SK-N-SH treated with all-trans-retinoic acid at 6 μM for 48 hours (cell line): ENCODE results near the gene VCPKMT.

Experiments
- ATAC-seq: fragments of 200-7000 bp; cut with Tn5 transposase; 3 replicates; pipeline ENCODE4 v1.9.1; 2020; ENCODE audit warnings: mild to moderate bottlenecking, moderate library complexity
- BACH2 ChIP-seq: fragments of 250-450 bp; sonication (Bioruptor Pico); IDR thresholded peaks from 2 replicates; pipeline ENCODE4 v1.9.0; 2021; ENCODE audit warnings: mild to moderate bottlenecking, borderline replicate concordance
- CREB5 ChIP-seq: fragments of 250-450 bp; sonication (Bioruptor Pico); IDR thresholded peaks from 2 replicates; pipeline ENCODE4 v1.5.1; 2020; ENCODE audit warnings: low read depth, mild to moderate bottlenecking, moderate library complexity
- CSDC2 ChIP-seq: fragments of 250-450 bp; sonication (Bioruptor Pico); IDR thresholded peaks from 2 replicates; pipeline ENCODE4 v1.5.0; 2020; ENCODE audit warnings: mild to moderate bottlenecking, moderate library complexity
- CSRNP3 ChIP-seq: fragments of 250-450 bp; sonication (Bioruptor Pico); IDR thresholded peaks from 2 replicates; pipeline ENCODE4 v1.5.1; 2021; ENCODE audit warnings: mild to moderate bottlenecking, moderate library complexity
- ESRRG ChIP-seq: fragments of 250-450 bp; sonication (Bioruptor Pico); IDR thresholded peaks from 2 replicates; pipeline ENCODE4 v1.6.1; 2021; ENCODE audit warnings: mild to moderate bottlenecking
- GLIS3 ChIP-seq: fragments of 250-450 bp; sonication (Bioruptor Pico); IDR thresholded peaks from 2 replicates; pipeline ENCODE4 v1.5.0; 2020; ENCODE audit warnings: mild to moderate bottlenecking, moderate library complexity
- ISL1 ChIP-seq: fragments of 250-450 bp; sonication (Bioruptor Pico); IDR thresholded peaks from 2 replicates; pipeline ENCODE4 v2.1.2; 2022; ENCODE audit warnings: mild to moderate bottlenecking, moderate library complexity
- OSR1 ChIP-seq: fragments of 250-450 bp; sonication (Bioruptor Pico); IDR thresholded peaks from 2 replicates; pipeline ENCODE4 v1.8.0; 2022; ENCODE audit warnings: moderate library complexity, mild to moderate bottlenecking, inconsistent platforms
- PATZ1 ChIP-seq: fragments of 250-450 bp; sonication (Bioruptor Pico); IDR thresholded peaks from 2 replicates; pipeline ENCODE4 v1.8.0; 2020; ENCODE audit warnings: mild to moderate bottlenecking, moderate library complexity, borderline replicate concordance
- POU6F1 ChIP-seq: fragments of 250-450 bp; sonication (Bioruptor Pico); IDR thresholded peaks from 2 replicates; pipeline ENCODE4 v1.8.0; 2021; ENCODE audit warnings: low read depth, mild to moderate bottlenecking, moderate library complexity, borderline replicate concordance
- PPARA ChIP-seq: fragments of 250-450 bp; sonication (Bioruptor Pico); IDR thresholded peaks from 2 replicates; pipeline ENCODE4 v1.5.0; 2020; ENCODE audit warnings: mild to moderate bottlenecking, borderline replicate concordance
- RARB ChIP-seq: fragments of 250-450 bp; sonication (Bioruptor Pico); IDR thresholded peaks from 2 replicates; pipeline ENCODE4 v1.8.0; 2021; ENCODE audit warnings: mild to moderate bottlenecking, moderate library complexity
- SNAI2 ChIP-seq: fragments of 250-450 bp; sonication (Bioruptor Pico); IDR thresholded peaks from 2 replicates; pipeline ENCODE4 v1.5.0; 2020; ENCODE audit warnings: mild to moderate bottlenecking, moderate library complexity
- TCF4 ChIP-seq: fragments of 250-450 bp; sonication (Bioruptor Pico); IDR thresholded peaks from 2 replicates; pipeline ENCODE4 v1.8.0; 2021; ENCODE audit warnings: mild to moderate bottlenecking, moderate library complexity, borderline replicate concordance
- TOX ChIP-seq: fragments of 250-450 bp; sonication (Bioruptor Pico); IDR thresholded peaks from 2 replicates; pipeline ENCODE4 v1.8.0; 2021; ENCODE audit warnings: mild to moderate bottlenecking, moderate library complexity, borderline replicate concordance
- TSHZ2 ChIP-seq: fragments of 250-450 bp; sonication (Bioruptor Pico); IDR thresholded peaks from 2 replicates; pipeline ENCODE4 v1.5.0; 2020; ENCODE audit warnings: mild to moderate bottlenecking, moderate library complexity
- ZC3H10 ChIP-seq: fragments of 250-450 bp; sonication (Bioruptor Pico); IDR thresholded peaks from 2 replicates; pipeline ENCODE4 v1.5.1; 2021; ENCODE audit warnings: mild to moderate bottlenecking, moderate library complexity
- ZFP3 ChIP-seq: fragments of 250-450 bp; sonication (Bioruptor Pico); IDR thresholded peaks from 2 replicates; pipeline ENCODE4 v1.5.0; 2020; ENCODE audit warnings: mild to moderate bottlenecking, moderate library complexity
- ZFP30 ChIP-seq: fragments of 450-650 bp; formaldehyde crosslinking; IDR thresholded peaks from 2 replicates; pipeline ENCODE4 v1.5.0; 2022; ENCODE audit warnings: mild to moderate bottlenecking, moderate library complexity
- ZNF565 ChIP-seq: fragments of 450-650 bp; formaldehyde crosslinking; conservative IDR thresholded peaks from 2 replicates; pipeline ENCODE4 v1.5.0; 2020; ENCODE audit warnings: low read depth, mild to moderate bottlenecking, moderate library complexity
- ZNF70 ChIP-seq: fragments of 450-650 bp; formaldehyde crosslinking; IDR thresholded peaks from 2 replicates; pipeline ENCODE4 v1.5.0; 2020; ENCODE audit warnings: mild to moderate bottlenecking, moderate library complexity
- ZNF8 ChIP-seq: fragments of 450-650 bp; formaldehyde crosslinking; IDR thresholded peaks from 2 replicates; pipeline ENCODE4 v1.5.0; 2020; ENCODE audit warnings: mild to moderate bottlenecking, moderate library complexity

VCPKMT gene

GRCh38 chr14:50063876-50064420, 52.4 kb downstream of the VCPKMT start:
- TF ChIP-seq RARB (CRISPR knock-in tag) (no peak), CSDC2 (no peak), ZNF565 (CRISPR knock-in tag) (no peak), POU6F1 (CRISPR knock-in tag) (no peak), TOX (CRISPR knock-in tag) (no peak), ZFP3 (CRISPR knock-in tag) (no peak), GLIS3 (CRISPR knock-in tag) (no peak), BACH2 (CRISPR knock-in tag) (no peak), PPARA (CRISPR knock-in tag) (no peak), TSHZ2 (CRISPR knock-in tag) (no peak), ISL1 (CRISPR knock-in tag) (no peak), ZFP30 (CRISPR knock-in tag) (no peak), SNAI2 (CRISPR knock-in tag) (no peak), PATZ1 (no peak), ZNF70 (CRISPR knock-in tag) (no peak)
- no peak for ATAC-seq

GRCh38 chr14:50062438-50063085, 53.8 kb downstream of the VCPKMT start:
- TF ChIP-seq CSDC2 = no peak
- TF ChIP-seq ZC3H10 (CRISPR knock-in tag) = no peak
- no peak for TF ChIP-seq ZNF8
- no peak for TF ChIP-seq POU6F1 (CRISPR knock-in tag)
- TF ChIP-seq CSRNP3 (CRISPR knock-in tag) = no peak
- no peak for TF ChIP-seq PPARA (CRISPR knock-in tag)
- no peak for TF ChIP-seq OSR1 (CRISPR knock-in tag)
- no peak for TF ChIP-seq ESRRG
- ATAC-seq = peak; percentile 44

- ATAC-seq = peak; percentile 83
- TF ChIP-seq ZNF70 (CRISPR knock-in tag) (0 out of 2 replicates have a peak, but pooled peaks have one; percentile 43), TCF4 (CRISPR knock-in tag) (peak; percentile 87), ESRRG (no peak), ZNF8 (peak; percentile 19; the same call in 1 of the 2 replicates), TSHZ2 (CRISPR knock-in tag) (peak; percentile 30), CREB5 (CRISPR knock-in tag) (no peak)
These were observed 54.5 kb downstream of the VCPKMT start for GRCh38 chr14:50061664-50062437.
